ENCODE data around the gene DAG1. TPM values are rescaled to one million over a fixed set of nuclear protein-coding genes. Genes with fewer than 3 reads are reported as not detected.

The DAG1 gene
- polyA plus RNA-seq, 1 experiment = 29.5 TPM

GRCh38 chr3:49539659-49540560 lies 69.8 kb downstream of the DAG1 start:
- H3K27me3 ChIP-seq (ENCODE audit: control insufficient read depth, insufficient read depth, low read length) = peaks cover 8% of the 10 kb centered on the region
- ChIA-PET CTCF (interaction anchor here (0.5 to 4.4 kb wide), 41 partner anchors 8 to 1742 kb away, joined by 3 to 208 read pairs (median 5); partner anchors contain the start of genes BSN and USP4), POLR2A (interaction anchor here (0.5 to 1.5 kb wide), 7 partner anchors 50 to 457 kb away, joined by 3 to 11 read pairs (median 5); partner anchors contain the start of gene AMIGO3)
- peak overlapping the region; percentile 65 for H3K27ac ChIP-seq (ENCODE audit: low read depth, low read length)
- H3K4me3 ChIP-seq (ENCODE audit: low read depth, low read length) = peak overlapping the region; percentile 62
- DNase-seq (ENCODE audit: low read depth, low spot score) = peak; percentile 88
- TF ChIP-seq CTCF (IDR thresholded peaks at IDR 0.05; ENCODE audit: low read depth, low read length) = peak; percentile 80
- H3K9me3 ChIP-seq (ENCODE audit: control insufficient read depth, insufficient read depth, low read length) = no peaks in the 10 kb centered on the region

GRCh38 chr3:49552087-49552486 lies 82.0 kb downstream of the DAG1 start:
- Histone ChIP-seq H3K27ac (ENCODE audit: low read depth, low read length) (no peak overlapping the region), H3K9me3 (ENCODE audit: control insufficient read depth, insufficient read depth, low read length) (no peaks in the 10 kb centered on the region), H3K4me3 (ENCODE audit: low read depth, low read length) (no peak overlapping the region), H3K27me3 (ENCODE audit: control insufficient read depth, insufficient read depth, low read length) (peaks cover 32% of the 10 kb centered on the region)
- no peak for DNase-seq (ENCODE audit: low read depth, low spot score)
- ChIA-PET POLR2A (no interaction called here), CTCF (interaction anchor here (1.1 to 3.8 kb wide), 2 partner anchors 13 kb away, joined by 4 to 22 read pairs; no protein-coding TSS in a partner anchor)
- no peak for TF ChIP-seq CTCF (IDR thresholded peaks at IDR 0.05; ENCODE audit: low read depth, low read length)

- Histone ChIP-seq H3K27me3 (ENCODE audit: control insufficient read depth, insufficient read depth, low read length) (peaks cover 24% of the 10 kb centered on the region), H3K9me3 (ENCODE audit: control insufficient read depth, insufficient read depth, low read length) (no peaks in the 10 kb centered on the region), H3K27ac (ENCODE audit: low read depth, low read length) (no peak overlapping the region), H3K4me3 (ENCODE audit: low read depth, low read length) (peak overlapping the region; percentile 80)
- ChIA-PET CTCF (interaction anchor here (0.8 to 3.8 kb wide), 2 partner anchors 14 to 148 kb away, joined by 3 to 22 read pairs; no protein-coding TSS in a partner anchor), POLR2A (no interaction called here)
- no peak for DNase-seq (ENCODE audit: low read depth, low spot score)
- no peak for TF ChIP-seq CTCF (IDR thresholded peaks at IDR 0.05; ENCODE audit: low read depth, low read length)
These were observed 83.2 kb downstream of the DAG1 start for GRCh38 chr3:49553324-49553691.

GRCh38 chr3:49553692-49554632 lies 83.9 kb downstream of the DAG1 start, which contains the start of gene BSN:
TSS of gene BSN (plus strand) at chr3:49554477. CDS start at chr3:49554603, 126 bp downstream.
- peaks cover 21% of the 10 kb centered on the region for H3K27me3 ChIP-seq (ENCODE audit: control insufficient read depth, insufficient read depth, low read length)
- H3K27ac ChIP-seq (ENCODE audit: low read depth, low read length) = peak within 1 kb of the TSS; percentile 39
- no peaks in the 10 kb centered on the region for H3K9me3 ChIP-seq (ENCODE audit: control insufficient read depth, insufficient read depth, low read length)
- peak within 1 kb of the TSS; percentile 80 for H3K4me3 ChIP-seq (ENCODE audit: low read depth, low read length)
- DNase-seq (ENCODE audit: low read depth, low spot score) = peak; percentile 73
- ChIA-PET CTCF (interaction anchor here (3.8 kb wide), 1 partner anchor 15 kb away, joined by 22 read pairs; no protein-coding TSS in a partner anchor), POLR2A (interaction anchor here (0.5 kb wide), 1 partner anchor 26 kb away, joined by 3 read pairs; no protein-coding TSS in a partner anchor)
- TF ChIP-seq CTCF (IDR thresholded peaks at IDR 0.05; ENCODE audit: low read depth, low read length) = no peak

Data from AG04450 (cell line).